HG02943 (cell line): ENCODE measurements around the gene ATP2A1.

ENCODE experiments used
- ATAC-seq: cut with Tn5 transposase; IDR thresholded peaks from one replicate; pipeline ENCODE4 v1.9.1; 2021; ENCODE audit warnings: mild to moderate bottlenecking, low read depth, moderate library complexity; ENCODE audit not compliant: unreplicated experiment

The ATP2A1 gene

GRCh38 chr16:28878083-28878926, at the start of gene ATP2A1:
Gene ATP2A1 (plus strand): TSS chr16:28878488. CDS start chr16:28878672, 184 bp downstream.
- ATAC-seq: no peak

GRCh38 chr16:28829747-28830146, 48.5 kb upstream of the ATP2A1 start:
- no peak for ATAC-seq

GRCh38 chr16:28830531-28830930, 47.8 kb upstream of the ATP2A1 start:
- ATAC-seq: no peak

GRCh38 chr16:28834349-28834748, 43.9 kb upstream of the ATP2A1 start:
- ATAC-seq: no peak

GRCh38 chr16:28834873-28835863, 43.1 kb upstream of the ATP2A1 start:
- ATAC-seq: no peak

DNA sequence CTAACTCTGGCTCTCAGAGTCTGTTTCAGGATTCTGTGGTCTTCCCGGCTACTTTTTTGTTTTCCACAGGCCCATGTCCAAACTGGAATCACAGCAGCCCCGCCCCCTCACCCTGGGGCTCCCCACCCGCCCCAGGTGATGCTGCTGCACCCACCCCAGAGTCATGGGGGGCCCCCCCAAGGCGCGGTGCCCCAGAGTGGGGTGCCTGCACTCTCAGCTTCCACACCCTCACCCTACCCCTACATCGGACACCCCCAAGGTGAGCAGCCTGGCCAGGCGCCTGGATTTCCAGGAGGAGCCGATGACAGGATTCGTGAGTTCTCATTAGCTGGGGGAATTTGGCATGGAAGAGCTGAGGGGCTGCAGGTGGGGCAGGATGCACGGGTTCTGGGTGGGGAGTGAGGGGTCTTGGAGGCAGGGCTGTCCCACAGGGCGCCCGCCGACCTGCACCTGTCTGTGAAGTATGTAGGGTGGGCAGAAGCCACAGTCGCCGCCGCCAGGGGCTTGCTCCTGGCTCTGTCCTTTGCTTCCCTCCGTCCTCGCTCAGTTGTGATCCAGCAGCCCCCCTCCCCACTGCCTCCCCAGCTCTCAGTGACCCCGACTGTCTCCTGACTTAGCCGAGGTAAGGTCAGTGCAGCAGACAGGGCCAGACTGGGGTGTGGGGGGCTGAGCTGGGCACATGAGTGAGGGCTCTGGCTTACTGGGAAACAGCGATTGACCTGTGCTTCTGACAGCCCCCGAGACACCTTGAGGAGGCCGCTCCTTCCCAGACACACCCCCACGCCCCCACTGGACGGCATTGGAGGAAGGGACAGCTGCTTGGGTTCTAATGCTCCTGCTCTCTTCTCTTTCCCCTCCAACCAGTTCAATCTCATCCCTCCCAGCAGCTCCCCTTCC, 42.2 kb upstream of the ATP2A1 start:
- ATAC-seq: no peak

- ATAC-seq: no peak
These were observed 41.6 kb upstream of the ATP2A1 start for GRCh38 chr16:28836761-28837064.

- ATAC-seq: no peak
These were observed 40.4 kb upstream of the ATP2A1 start for GRCh38 chr16:28837672-28838557.

DNA sequence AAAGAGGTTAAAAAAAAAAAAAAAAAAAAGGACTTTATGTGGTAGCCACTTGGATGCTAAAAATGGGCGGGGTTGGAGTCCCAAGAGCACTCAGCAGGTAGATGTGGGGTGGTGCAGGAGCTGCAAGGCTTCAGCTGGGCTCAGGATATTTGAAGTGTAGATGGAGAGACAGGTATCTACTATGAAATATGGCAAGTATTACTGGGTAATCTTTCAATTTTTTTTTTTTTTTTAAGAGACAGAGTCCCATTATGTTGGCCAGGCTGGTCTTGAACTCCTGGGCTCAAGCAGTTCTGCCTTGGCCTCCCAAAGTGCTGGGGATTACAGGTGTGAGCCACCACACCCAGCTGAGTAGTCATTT, 39.8 kb upstream of the ATP2A1 start:
- ATAC-seq: no peak

- ATAC-seq: no peak
These were observed 39.2 kb upstream of the ATP2A1 start for GRCh38 chr16:28839004-28839639.

GRCh38 chr16:28839899-28840298, 38.4 kb upstream of the ATP2A1 start:
- no peak for ATAC-seq

DNA sequence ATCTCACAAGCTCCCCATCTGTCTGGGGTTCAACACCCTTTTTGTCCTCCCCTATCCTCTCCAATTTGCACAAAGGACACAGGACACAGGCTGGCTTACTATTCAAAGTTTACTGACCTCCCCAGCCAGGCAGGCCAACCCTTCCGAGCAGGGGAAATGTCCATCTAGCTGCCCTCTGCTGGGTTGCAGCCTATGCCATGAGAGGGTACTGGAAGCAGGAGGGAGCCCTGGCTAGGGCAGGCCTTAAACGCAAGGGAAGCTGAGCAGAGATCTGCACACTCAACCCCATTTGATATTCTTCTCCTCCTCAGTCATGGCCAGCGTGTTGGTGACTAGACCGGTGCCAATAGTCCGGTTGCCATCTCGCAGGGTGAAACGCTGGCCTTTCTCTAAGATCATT, 35.6 kb upstream of the ATP2A1 start:
- no peak for ATAC-seq

DNA sequence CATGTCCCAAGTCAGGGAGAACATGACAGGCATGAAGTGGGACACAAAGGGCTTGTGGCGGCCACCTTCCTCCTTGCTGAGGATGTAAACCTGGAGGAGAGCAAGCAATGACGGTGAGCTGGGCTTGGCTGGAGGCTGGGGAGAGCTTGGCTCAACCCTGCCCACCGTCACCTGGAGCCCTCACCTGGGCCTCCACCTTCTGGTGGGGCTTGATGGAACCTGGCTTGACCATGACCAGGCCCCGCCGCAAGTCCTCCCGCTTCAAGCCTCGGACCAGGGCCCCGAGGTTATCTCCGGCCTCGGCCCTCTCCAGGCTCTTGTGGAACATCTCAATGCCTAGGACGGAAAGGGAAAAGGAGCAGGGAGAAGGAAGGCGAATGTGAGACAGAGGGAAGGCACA, 34.5 kb upstream of the ATP2A1 start:
- no peak for ATAC-seq

GRCh38 chr16:28844226-28844885, 33.9 kb upstream of the ATP2A1 start:
- ATAC-seq: no peak

GRCh38 chr16:28845293-28845692, 33.0 kb upstream of the ATP2A1 start:
- no peak for ATAC-seq

DNA sequence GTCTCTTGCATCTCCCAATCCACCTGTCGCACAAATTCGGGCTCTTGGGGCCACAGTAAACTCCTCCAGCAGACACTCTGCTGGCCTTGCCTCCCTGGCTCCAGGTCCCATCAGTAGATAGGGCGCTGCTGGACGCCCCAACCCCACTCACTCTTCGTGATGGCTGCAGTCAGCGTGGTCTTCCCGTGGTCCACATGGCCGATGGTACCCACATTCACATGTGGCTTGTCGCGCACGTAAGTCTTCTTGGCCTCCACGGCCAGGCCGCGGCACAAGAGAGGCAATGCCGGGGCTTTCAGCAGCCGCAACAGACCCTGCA, 32.6 kb upstream of the ATP2A1 start:
- ATAC-seq: peak; percentile 5

- peak; percentile 90 for ATAC-seq
These were observed 32.0 kb upstream of the ATP2A1 start, which contains the start of gene TUFM for GRCh38 chr16:28846080-28846932. Gene TUFM (minus strand): TSS chr16:28846348. CDS start chr16:28846269, 79 bp downstream.

DNA sequence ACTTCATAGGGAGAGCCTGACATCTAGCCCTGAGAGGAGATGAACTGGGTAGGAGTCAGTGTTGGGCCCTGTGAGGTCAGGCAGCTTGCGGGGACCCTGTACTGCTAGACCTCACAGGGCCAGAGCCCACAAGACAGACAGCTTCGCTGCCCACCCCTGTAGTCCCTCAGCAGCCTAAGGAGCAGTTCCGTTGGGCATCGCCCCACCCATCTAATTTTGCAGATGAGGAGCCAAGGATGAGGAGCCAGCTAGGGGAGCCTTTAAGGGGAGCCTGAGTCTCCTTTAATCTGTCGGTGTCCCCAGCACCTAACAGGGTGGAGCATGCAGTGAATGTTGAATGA, 31.4 kb upstream of the ATP2A1 start:
- no peak for ATAC-seq
